HepG2 (cell line): ENCODE data around the gene DLX1. TPM values are rescaled to one million over a fixed set of nuclear protein-coding genes. Genes with fewer than 3 reads are reported as not detected.

Source experiments
- ATAC-seq: fragments of 200-7000 bp; cut with Tn5 transposase; 3 replicates; pipeline ENCODE4 v1.9.1; 2020; ENCODE audit warnings: mild to moderate bottlenecking, moderate library complexity
- BruUV-seq: library from RNA; stranded (reverse); fragments of 400-500 nt; replicated peaks from 2 replicates; lab custom pipeline; 2021; lab: Mats Ljungman, UMichigan
- CTCF ChIA-PET: fragments of 300-600 bp; formaldehyde crosslinking; extraction: SDS; loops from one replicate; lab custom pipeline; 2021; ENCODE audit warnings: low total read pairs, inconsistent platforms, low intra/inter-chr PET ratio; lab: Yijun Ruan, JAX
- POLR2A ChIA-PET: fragments of 350-600 bp; sonication (Branson Sonifier 250); formaldehyde crosslinking; loops from one replicate; lab custom pipeline; 2020; ENCODE audit warnings: antibody characterized with exemption, inconsistent platforms; lab: Yijun Ruan, JAX
- DNase-seq: peaks from one replicate; pipeline ENCODE4 v3.0.0-alpha.2; 2015; ENCODE audit warnings: low spot score
- FAIRE-seq: peaks from 3 replicates; lab custom pipeline; 2011; peaks lifted over from hg19 to GRCh38; lab: Jason Lieb, UNC
- H2AFZ ChIP-seq: one replicate; pipeline ENCODE4 v1.6.1; 2011; ENCODE audit warnings: low read length, inconsistent platforms
- H3K27ac ChIP-seq: fragments of 300-600 bp; 3 replicates; pipeline ENCODE4 v1.8.0; 2011; ENCODE audit warnings: mixed run types, mild to moderate bottlenecking, mixed read lengths, low read length, inconsistent platforms; ENCODE audit not compliant: insufficient read depth; ENCODE audit errors: extremely low read length
- H3K27me3 ChIP-seq, 2 experiments: fragments of 200-600 bp in 1 of 2; 2 replicates in 1 of 2; 3 replicates in 1 of 2; pipeline versions ENCODE4 v1.6.0 to v1.8.0; 2011; ENCODE audit warnings: low read length in 2 of 2, mild to moderate bottlenecking in 2 of 2, moderate library complexity in 2 of 2, inconsistent platforms in 1 of 2; ENCODE audit not compliant: insufficient read depth in 2 of 2, control insufficient read depth in 1 of 2
- H3K36me3 ChIP-seq, 2 experiments: fragments of 200-600 bp in 1 of 2; replicated peaks in 1 of 2; 2 replicates in 1 of 2; 3 replicates in 1 of 2; pipeline versions ENCODE4 v1.5.1 to v1.8.0; 2011; ENCODE audit warnings: low read length in 2 of 2, inconsistent platforms in 1 of 2; ENCODE audit not compliant: insufficient read depth in 2 of 2, control insufficient read depth in 1 of 2
- H3K4me1 ChIP-seq: 2 replicates; pipeline ENCODE4 v1.5.1; 2012; ENCODE audit warnings: low read length, inconsistent platforms; ENCODE audit not compliant: insufficient read depth
- H3K4me2 ChIP-seq: 2 replicates; pipeline ENCODE4 v1.6.0; 2011; ENCODE audit warnings: low read depth, low read length, inconsistent platforms
- H3K4me3 ChIP-seq, 3 experiments: fragments of 200-600 bp in 1 of 3; sonication (generic), shearing (Covaris generic) in 1 of 3; replicated peaks in 1 of 3; 2 replicates each; pipeline ENCODE4 v1.5.1; 2011 to 2016; ENCODE audit warnings: low read length in 3 of 3, inconsistent platforms in 2 of 3, low read depth in 2 of 3, mild to moderate bottlenecking in 2 of 3, control low read depth in 1 of 3, mixed read lengths in 1 of 3; ENCODE audit not compliant: insufficient read depth in 1 of 3
- H3K79me2 ChIP-seq: one replicate; pipeline ENCODE4 v1.6.1; 2011; ENCODE audit warnings: low read length, inconsistent platforms; ENCODE audit not compliant: insufficient read depth
- H3K9ac ChIP-seq: 2 replicates; pipeline ENCODE4 v1.6.0; 2011; ENCODE audit warnings: mild to moderate bottlenecking, low read depth, low read length, inconsistent platforms; ENCODE audit not compliant: insufficient read depth
- H3K9me3 ChIP-seq: 2 replicates; pipeline ENCODE4 v1.5.1; 2012; ENCODE audit warnings: mild to moderate bottlenecking, low read length
- H4K20me1 ChIP-seq: 2 replicates; pipeline ENCODE4 v1.6.0; 2011; ENCODE audit warnings: inconsistent platforms, mild to moderate bottlenecking, low read length, moderate library complexity; ENCODE audit not compliant: insufficient read depth
- DR1 ChIP-seq: sonication (generic); formaldehyde crosslinking; IDR thresholded peaks from 2 replicates; pipeline ENCODE4 v1.8.0; 2021; ENCODE audit warnings: mild to moderate bottlenecking, missing genetic modification reagents, inconsistent platforms
- IKZF5 ChIP-seq: IDR thresholded peaks from 2 replicates; pipeline ENCODE4 v1.6.1; 2018; ENCODE audit warnings: missing genetic modification reagents, mild to moderate bottlenecking, missing compliant biosample characterization
- TBP ChIP-seq: sonication (generic); formaldehyde crosslinking; IDR thresholded peaks from 2 replicates; pipeline ENCODE4 v1.5.0; 2020; ENCODE audit warnings: missing genetic modification reagents
- ZBTB1 ChIP-seq: sonication (generic); formaldehyde crosslinking; IDR thresholded peaks from 2 replicates; pipeline ENCODE4 v1.4.0; 2020; ENCODE audit warnings: missing genetic modification reagents, borderline replicate concordance
- ZKSCAN8 ChIP-seq: IDR thresholded peaks from 2 replicates; pipeline ENCODE4 v1.6.1; 2016; ENCODE audit warnings: borderline replicate concordance, missing genetic modification reagents, missing compliant biosample characterization
- ZNF704 ChIP-seq: sonication (generic); formaldehyde crosslinking; IDR thresholded peaks from 2 replicates; pipeline ENCODE4 v1.8.1; 2023; ENCODE audit warnings: mild to moderate bottlenecking, inconsistent platforms, moderate library complexity, missing genetic modification reagents, borderline replicate concordance
- WGBS: methylation state at CpG from one replicate; pipeline ENCODE4 v1.1.6; 2017; ENCODE audit warnings: low lambda C conversion rate; 5-methylcytosine and 5-hydroxymethylcytosine counted together
- in situ Hi-C: cut with HindIII; loops from 2 replicates; pipeline ENCODE4 v1.10.0; 2017; ENCODE audit warnings: low pct_unique_long_range_greater_than_20kb; ENCODE audit not compliant: extremely low pct_ligation_motif_present
- intact Hi-C: fragments of 100-400 bp; cut with micrococcal nuclease; formaldehyde crosslinking; loops from one replicate; pipeline ENCODE4 v1.10.0; 2022; ENCODE audit not compliant: unreplicated experiment
- polyA plus RNA-seq, 8 experiments: library from polyadenylated mRNA; depleted of rRNA in 3 of 8; stranded (reverse) in 7 of 8; unstranded in 1 of 8; fragments of >200 nt; fragmentation: Illumina TruSeq in 4 of 8; extraction: Trizol in 4 of 8; gene quantifications; 2 replicates each; pipeline versions ENCODE4 v1.2.1 to v1.2.3, GENCODE V29; 2011 to 2016; ENCODE audit warnings: low read depth in 4 of 8, missing spikeins in 1 of 8, mixed read lengths in 1 of 8; ENCODE audit not compliant: insufficient read depth in 1 of 8
- total RNA-seq, 5 experiments: library from RNA; depleted of rRNA; stranded (reverse); fragments of >200 nt; fragmentation: Illumina TruSeq; extraction: Trizol; gene quantifications; 2 replicates each; pipeline ENCODE4 v1.2.3, GENCODE V29; 2016; ENCODE audit warnings: low read depth in 1 of 5
- TF ChIP-seq, protein P1 (sequence below): IDR thresholded peaks from 2 replicates; pipeline ENCODE4 v1.6.1; 2012; ENCODE audit warnings: low read depth, low read length, improper control_type of control experiment

The DLX1 gene
- total and polyA plus RNA-seq, 2 of the 13 experiments (the other 11 are each of a cell fraction or from before 2014, with no cell fraction given): 0.18 to 0.86 TPM

GRCh38 chr2:172131713-172132555 is 46.6 kb downstream of the DLX1 start:
- BruUV-seq: no TSS peak
- Histone ChIP-seq H3K36me3 (no peaks in the 10 kb centered on the region), H3K9ac (no peak overlapping the region), H4K20me1 (no peaks in the 10 kb centered on the region), H3K27ac (no peak overlapping the region), H3K79me2 (no peaks in the 10 kb centered on the region), H3K9me3 (no peaks in the 10 kb centered on the region), H3K27me3 (peaks cover 0 to 4% of the 10 kb centered on the region in 2 experiments; a peak in 1 of 5 replicates), H3K4me2 (no peak overlapping the region), H2AFZ (no peak overlapping the region), H3K4me1 (no peaks in the 10 kb centered on the region), H3K4me3 (no peak overlapping the region)
- 18% methylated on average over 5 of the region's 5 CpGs for WGBS
- intact Hi-C loops: no loop called here
- DNase-seq: no peak
- CTCF ChIA-PET: no interaction called here
- POLR2A ChIA-PET: no interaction called here
- TF ChIP-seq ZNF704 (CRISPR knock-in tag) (no peak), TBP (CRISPR knock-in tag) (no peak), ZKSCAN8 (no peak)
- TF ChIP-seq, all 625 proteins: peak for 0
- FAIRE-seq (no peak), ATAC-seq (peak; percentile 41)
- in situ Hi-C loops: no loop called here

GRCh38 chr2:172134270-172134669 is 49.0 kb downstream of the DLX1 start:
- POLR2A ChIA-PET: no interaction called here
- intact Hi-C loops: no loop called here
- no peaks in the 10 kb centered on the region for H3K9me3 ChIP-seq
- TF ChIP-seq, protein P1, sequence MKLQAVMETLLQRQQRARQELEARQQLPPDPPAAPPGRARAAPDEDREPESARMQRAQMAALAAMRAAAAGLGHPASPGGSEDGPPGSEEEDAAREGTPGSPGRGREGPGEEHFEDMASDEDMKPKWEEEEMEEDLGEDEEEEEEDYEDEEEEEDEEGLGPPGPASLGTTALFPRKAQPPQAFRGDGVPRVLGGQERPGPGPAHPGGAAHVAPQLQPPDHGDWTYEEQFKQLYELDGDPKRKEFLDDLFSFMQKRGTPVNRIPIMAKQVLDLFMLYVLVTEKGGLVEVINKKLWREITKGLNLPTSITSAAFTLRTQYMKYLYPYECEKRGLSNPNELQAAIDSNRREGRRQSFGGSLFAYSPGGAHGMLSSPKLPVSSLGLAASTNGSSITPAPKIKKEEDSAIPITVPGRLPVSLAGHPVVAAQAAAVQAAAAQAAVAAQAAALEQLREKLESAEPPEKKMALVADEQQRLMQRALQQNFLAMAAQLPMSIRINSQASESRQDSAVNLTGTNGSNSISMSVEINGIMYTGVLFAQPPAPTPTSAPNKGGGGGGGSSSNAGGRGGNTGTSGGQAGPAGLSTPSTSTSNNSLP: no peak
- no peak for TF ChIP-seq ZBTB1 (CRISPR knock-in tag)
- TF ChIP-seq DR1 (CRISPR knock-in tag): no peak
- no peak for TF ChIP-seq IKZF5 (CRISPR knock-in tag)
- TF ChIP-seq, all 625 proteins: peak for 0
- BruUV-seq: no TSS peak
- no peak for FAIRE-seq
- ATAC-seq: peak; percentile 66
- no peak for DNase-seq
- H2AFZ ChIP-seq: no peak overlapping the region
- in situ Hi-C loops: no loop called here
- H4K20me1 ChIP-seq: no peaks in the 10 kb centered on the region
- H3K79me2 ChIP-seq: no peaks in the 10 kb centered on the region
- no peak overlapping the region for H3K4me3 ChIP-seq
- no peaks in the 10 kb centered on the region for H3K36me3 ChIP-seq
- H3K4me1 ChIP-seq: no peaks in the 10 kb centered on the region
- CTCF ChIA-PET: no interaction called here
- 13% methylated on average over 3 of the region's 3 CpGs for WGBS
- peaks cover 0 to 4% of the 10 kb centered on the region in 2 experiments; a peak in 1 of 5 replicates for H3K27me3 ChIP-seq
- no peak overlapping the region for H3K4me2 ChIP-seq
- no peak overlapping the region for H3K9ac ChIP-seq
- H3K27ac ChIP-seq: no peak overlapping the region
